Measurements from ENCODE around the gene PARD3. TPM values are rescaled to one million over a fixed set of nuclear protein-coding genes. Genes with fewer than 3 reads are reported as not detected.

Gene PARD3
- total and polyA plus RNA-seq, 2 donors from 2014 or later: 21.1 to 47.5 TPM

- TF ChIP-seq CTCF (IDR thresholded peaks at IDR 0.05; ENCODE audit: borderline replicate concordance, extremely low read depth, insufficient read depth): no peak
- DNase-seq (no peak), FAIRE-seq (no peak)
- Histone ChIP-seq H3K27me3 (ENCODE audit: control insufficient read depth, insufficient read depth, low read length) (no peaks in the 10 kb centered on the region), H3K27ac (ENCODE audit: low read depth in 2 of 2, low read length in 2 of 2) (no peak overlapping the region), H3K9ac (ENCODE audit: low read length in 3 of 3) (no peak overlapping the region), H3K36me3 (ENCODE audit: control insufficient read depth in 2 of 3, insufficient read depth in 3 of 3, low read length in 3 of 3) (no peaks in the 10 kb centered on the region), H3K4me3 (ENCODE audit: low read length in 3 of 3) (no peak overlapping the region), H3K9me3 (ENCODE audit: control insufficient read depth in 2 of 3, insufficient read depth in 1 of 3, low read length in 3 of 3) (no peaks in the 10 kb centered on the region), H3K4me1 (ENCODE audit: control insufficient read depth in 2 of 3, insufficient read depth in 2 of 3, low read depth in 1 of 3, low read length in 3 of 3) (peaks cover 0 to 2% (median 0%) of the 10 kb centered on the region in 3 donors)
- intact Hi-C loops (cut with DNase I): no loop called here
These were observed 609.6 kb downstream of the PARD3 start for GRCh38 chr10:34205452-34205851.

- FAIRE-seq: no peak
- Histone ChIP-seq H3K9ac (ENCODE audit: low read length in 3 of 3) (no peak overlapping the region), H3K9me3 (ENCODE audit: control insufficient read depth in 2 of 3, insufficient read depth in 1 of 3, low read length in 3 of 3) (no peaks in the 10 kb centered on the region), H3K27me3 (ENCODE audit: control insufficient read depth, insufficient read depth, low read length) (no peaks in the 10 kb centered on the region), H3K4me1 (ENCODE audit: control insufficient read depth in 2 of 3, insufficient read depth in 2 of 3, low read depth in 1 of 3, low read length in 3 of 3) (peaks cover 0 to 5% (median 0%) of the 10 kb centered on the region in 3 donors), H3K4me3 (ENCODE audit: low read length in 3 of 3) (no peak overlapping the region), H3K36me3 (ENCODE audit: control insufficient read depth in 2 of 3, insufficient read depth in 3 of 3, low read length in 3 of 3) (no peaks in the 10 kb centered on the region), H3K27ac (ENCODE audit: low read depth in 2 of 2, low read length in 2 of 2) (no peak overlapping the region)
- intact Hi-C loops (cut with DNase I): no loop called here
- TF ChIP-seq CTCF (IDR thresholded peaks at IDR 0.05; ENCODE audit: borderline replicate concordance, extremely low read depth, insufficient read depth): no peak
- no peak for DNase-seq
These were observed 611.0 kb downstream of the PARD3 start for GRCh38 chr10:34203966-34204630.

GRCh38 chr10:34200355-34200901 lies 614.7 kb downstream of the PARD3 start:
- FAIRE-seq (no peak), DNase-seq (peak in 1 of 5 donors; percentile 64)
- H3K9me3 ChIP-seq (ENCODE audit: control insufficient read depth in 2 of 3, insufficient read depth in 1 of 3, low read length in 3 of 3): no peaks in the 10 kb centered on the region
- no peak for TF ChIP-seq CTCF (IDR thresholded peaks at IDR 0.05; ENCODE audit: borderline replicate concordance, extremely low read depth, insufficient read depth)
- no peaks in the 10 kb centered on the region for H3K36me3 ChIP-seq (ENCODE audit: control insufficient read depth in 2 of 3, insufficient read depth in 3 of 3, low read length in 3 of 3)
- H3K27me3 ChIP-seq (ENCODE audit: control insufficient read depth, insufficient read depth, low read length): no peaks in the 10 kb centered on the region
- H3K9ac ChIP-seq (ENCODE audit: low read length in 3 of 3): no peak overlapping the region
- H3K27ac ChIP-seq (ENCODE audit: low read depth in 2 of 2, low read length in 2 of 2): no peak overlapping the region
- peaks cover 0 to 5% (median 2%) of the 10 kb centered on the region in 3 donors for H3K4me1 ChIP-seq (ENCODE audit: control insufficient read depth in 2 of 3, insufficient read depth in 2 of 3, low read depth in 1 of 3, low read length in 3 of 3)
- intact Hi-C loops (cut with DNase I): no loop called here
- H3K4me3 ChIP-seq (ENCODE audit: low read length in 3 of 3): no peak overlapping the region

All from kidney (tissue), 14 donors.